HG03103 (cell line): ENCODE measurements around the gene IGSF21.

Experiments
- ATAC-seq: cut with Tn5 transposase; IDR thresholded peaks from one replicate; pipeline ENCODE4 v1.9.1; 2021; ENCODE audit warnings: low read depth; ENCODE audit not compliant: unreplicated experiment

Gene IGSF21

DNA sequence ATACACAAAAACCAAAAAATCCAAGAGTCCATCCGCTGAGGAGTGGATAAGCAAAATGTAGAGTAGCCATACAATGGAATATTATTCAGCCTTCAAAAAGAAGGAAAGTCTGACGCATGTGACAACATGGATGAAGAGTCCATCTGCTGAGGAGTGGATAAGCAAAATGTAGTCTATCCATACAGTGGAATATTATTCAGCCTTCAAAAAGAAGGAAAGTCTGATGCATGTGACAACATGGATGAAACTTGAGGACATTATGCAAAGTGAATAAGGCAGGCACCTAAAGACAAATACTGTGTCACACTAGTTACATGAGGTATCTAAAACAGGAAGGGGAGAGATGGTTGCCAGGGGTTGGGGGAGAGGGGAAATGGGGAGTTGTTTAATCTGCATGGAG is 14.0 kb upstream of the IGSF21 start:
- no peak for ATAC-seq

DNA sequence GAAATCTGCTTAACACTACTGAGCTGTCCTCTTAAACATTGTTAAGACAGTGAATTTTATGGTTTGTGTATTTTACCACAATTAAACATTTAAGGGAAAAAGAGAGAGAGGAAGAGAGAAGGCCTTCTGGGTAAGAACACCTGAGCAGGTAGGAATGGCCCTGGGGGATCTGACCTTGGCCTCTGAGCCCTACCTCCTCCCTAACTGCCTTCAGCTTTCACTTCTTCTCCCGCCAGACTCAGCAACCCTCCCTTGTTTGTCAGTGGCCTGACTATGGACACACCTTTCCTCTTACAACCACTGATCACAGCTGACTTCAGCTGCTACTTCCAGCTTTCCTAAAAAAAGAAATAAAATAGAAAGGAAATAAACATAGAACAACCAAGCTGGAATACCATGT is 13.5 kb upstream of the IGSF21 start:
- ATAC-seq = no peak

DNA sequence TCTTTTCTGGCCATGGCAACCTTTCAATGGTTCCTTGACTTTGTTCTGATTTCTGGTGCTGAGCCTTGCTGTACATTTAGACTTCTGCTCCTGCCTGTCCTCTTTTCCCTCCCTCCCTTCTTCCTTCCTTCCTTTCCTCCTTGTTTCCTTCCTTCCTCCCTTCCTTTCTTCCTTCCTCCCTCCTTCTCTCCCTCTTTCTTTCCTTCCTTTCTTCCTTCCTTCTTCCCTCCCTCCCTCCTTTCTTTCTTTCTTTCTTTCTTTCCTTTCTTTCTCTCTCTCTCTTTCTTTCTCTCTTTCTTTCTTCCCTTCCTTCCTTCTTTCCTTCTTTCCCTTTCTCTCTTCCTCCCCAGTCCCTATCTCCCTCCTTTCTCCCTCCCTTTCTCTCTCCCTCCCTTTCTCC is 10.4 kb upstream of the IGSF21 start:
- no peak for ATAC-seq

DNA sequence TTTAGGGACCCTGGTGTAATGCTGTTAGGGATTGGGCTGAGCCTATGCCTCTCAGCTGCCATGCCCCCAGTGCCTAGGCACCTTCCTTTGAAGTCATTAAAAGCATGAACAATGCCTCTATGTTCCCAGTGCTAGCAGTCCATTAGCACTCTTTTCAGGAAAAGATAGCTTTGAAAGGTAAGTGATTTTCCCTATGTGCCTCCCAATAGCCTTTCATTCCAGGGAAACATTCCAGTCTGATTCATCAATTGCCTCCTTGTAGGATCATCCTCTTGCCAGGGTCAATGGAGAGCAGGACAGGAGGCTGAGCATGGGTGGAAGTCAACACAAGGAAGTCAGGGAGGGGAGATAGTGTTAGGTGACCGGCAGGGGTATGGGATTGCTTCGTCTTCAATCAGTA is 8.6 kb upstream of the IGSF21 start:
- no peak for ATAC-seq

DNA sequence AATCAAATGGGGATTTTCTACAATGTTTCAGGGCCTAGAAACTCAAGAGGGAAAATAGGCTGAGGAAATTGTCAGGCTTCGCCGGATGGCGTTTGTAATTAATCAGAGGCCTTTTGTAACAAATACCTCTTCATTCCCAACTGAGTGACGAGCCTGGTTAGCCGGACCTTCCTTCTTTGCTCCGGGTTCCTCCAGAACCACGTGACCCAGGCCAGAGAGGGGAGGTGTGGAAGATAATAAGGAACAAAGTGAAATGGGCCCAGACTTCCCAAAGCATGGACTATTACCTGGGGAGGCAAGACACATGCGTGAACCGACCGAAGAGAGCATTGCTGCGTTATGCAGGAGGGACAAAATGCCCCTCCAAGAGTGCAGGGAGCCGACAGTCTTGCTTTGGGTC is 7.5 kb upstream of the IGSF21 start:
- ATAC-seq = no peak

DNA sequence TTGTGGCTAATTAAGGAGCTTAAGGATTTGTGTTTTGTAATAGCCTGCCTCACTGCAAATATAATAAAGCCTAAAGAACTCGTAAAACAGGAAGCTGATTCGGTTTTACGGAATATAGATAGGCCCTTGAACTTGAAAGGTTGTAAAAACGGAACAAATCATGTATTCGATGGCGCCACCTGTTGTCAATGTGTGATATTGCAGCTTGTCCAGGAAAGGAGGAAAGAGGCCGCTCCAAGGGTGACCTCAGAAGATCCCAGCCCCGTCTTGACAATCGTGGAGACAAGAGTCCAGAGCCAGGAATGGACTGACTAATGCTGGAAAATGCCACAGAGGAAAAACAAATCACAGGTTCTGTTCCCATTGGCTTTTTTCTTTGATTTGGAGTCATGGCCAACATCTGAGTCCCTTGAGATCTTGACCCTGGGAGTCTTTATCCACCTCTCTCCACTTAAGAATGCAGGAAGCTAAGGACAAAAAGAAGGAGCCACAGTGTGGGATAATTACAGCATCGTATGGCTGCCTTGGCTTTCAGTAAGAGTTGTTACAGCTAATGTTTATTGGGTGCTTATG is 7.0 kb upstream of the IGSF21 start:
- ATAC-seq = no peak

DNA sequence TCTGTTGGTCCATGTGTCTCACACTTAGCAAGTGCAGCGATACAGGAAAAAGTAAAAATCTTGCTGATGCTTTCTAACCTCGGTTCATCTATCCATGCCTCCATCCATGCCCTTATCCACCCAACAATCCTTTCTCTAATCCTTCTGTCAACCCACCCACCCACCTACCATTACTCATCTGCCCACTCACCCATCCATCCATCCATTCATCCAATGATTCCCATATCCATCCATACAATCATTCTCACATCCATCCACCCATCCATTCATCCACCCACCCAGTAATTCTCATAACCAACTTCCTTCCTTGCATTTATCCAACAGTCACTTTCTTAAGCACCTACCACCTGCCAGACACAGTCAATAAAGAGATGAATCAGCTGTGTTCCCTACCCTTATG is 6.1 kb upstream of the IGSF21 start:
- ATAC-seq = no peak

DNA sequence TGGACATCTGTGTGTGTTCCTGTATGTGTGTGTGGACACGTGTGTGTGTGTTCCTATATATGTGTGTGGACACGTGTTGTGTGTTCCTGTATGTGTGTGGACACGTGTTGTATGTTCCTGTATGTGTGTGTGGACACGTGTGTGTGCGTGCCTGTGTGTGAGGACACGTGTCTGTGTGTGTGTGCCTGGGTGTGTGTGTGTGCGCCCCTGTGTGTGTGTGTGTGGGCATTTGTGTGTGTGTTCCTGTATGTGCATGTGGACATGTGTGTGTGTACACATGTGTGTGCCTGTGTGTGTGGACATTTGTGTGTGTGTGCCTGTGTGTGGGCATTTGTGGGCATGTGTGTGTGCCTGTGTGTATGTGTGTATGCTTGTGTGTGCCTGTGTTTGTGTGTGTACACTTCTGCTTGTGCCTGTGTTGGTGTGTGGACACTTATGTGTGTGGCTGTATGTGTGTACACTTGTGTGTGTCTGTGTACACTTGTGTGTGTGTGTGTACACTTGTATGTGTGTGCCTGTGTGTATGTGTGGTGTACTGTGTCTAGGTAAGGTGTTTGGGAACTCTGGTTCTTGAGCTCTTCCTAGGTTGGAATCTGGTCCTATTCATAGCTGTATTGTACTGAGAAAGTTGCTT is 3.7 kb upstream of the IGSF21 start:
- no peak for ATAC-seq

DNA sequence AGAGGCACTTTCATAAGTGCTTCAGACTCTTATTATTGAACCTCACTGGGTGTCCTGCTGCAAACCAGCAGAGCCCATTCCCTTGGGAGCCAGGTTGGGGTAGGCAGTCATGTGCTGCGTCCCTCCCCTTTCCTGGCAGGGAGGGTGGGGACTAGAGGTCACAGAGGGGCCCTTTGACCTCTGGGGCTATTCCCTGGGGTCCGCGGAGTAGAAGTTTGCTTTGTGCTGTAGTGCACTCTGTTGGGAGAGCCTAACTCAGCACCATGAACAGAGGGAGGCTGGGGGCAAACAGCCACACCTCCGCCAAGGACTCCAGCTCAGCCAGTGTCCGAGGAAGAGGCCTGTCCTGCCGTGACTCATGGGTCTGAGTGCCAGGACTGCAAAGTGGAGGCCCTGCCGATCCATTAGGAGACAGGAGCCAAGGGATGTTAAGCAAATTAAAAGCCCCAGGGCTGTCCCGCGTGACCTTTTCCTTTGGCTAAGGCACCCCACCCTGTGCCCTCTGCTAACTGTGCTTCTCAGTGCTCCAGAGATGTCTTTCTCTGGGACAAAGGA is 3.0 kb upstream of the IGSF21 start:
- no peak for ATAC-seq

DNA sequence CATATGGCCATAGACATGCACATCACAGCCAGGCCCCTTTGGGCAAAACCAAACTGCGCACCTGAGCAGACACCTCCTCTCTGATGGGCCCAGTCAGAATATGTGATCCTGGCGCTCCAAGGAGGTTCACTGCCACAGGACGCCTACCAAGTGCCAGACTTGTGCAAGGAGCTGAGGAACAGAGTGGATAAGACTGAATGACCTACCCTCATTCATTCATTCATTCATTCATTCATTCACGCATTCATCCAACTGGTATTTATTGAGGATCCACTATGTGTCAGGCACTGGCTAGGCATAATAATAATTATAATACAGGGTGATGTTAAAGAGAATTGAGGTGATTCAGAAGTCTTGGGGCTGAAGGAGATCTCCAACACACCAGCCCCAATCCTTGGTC is 2.4 kb upstream of the IGSF21 start:
- no peak for ATAC-seq

DNA sequence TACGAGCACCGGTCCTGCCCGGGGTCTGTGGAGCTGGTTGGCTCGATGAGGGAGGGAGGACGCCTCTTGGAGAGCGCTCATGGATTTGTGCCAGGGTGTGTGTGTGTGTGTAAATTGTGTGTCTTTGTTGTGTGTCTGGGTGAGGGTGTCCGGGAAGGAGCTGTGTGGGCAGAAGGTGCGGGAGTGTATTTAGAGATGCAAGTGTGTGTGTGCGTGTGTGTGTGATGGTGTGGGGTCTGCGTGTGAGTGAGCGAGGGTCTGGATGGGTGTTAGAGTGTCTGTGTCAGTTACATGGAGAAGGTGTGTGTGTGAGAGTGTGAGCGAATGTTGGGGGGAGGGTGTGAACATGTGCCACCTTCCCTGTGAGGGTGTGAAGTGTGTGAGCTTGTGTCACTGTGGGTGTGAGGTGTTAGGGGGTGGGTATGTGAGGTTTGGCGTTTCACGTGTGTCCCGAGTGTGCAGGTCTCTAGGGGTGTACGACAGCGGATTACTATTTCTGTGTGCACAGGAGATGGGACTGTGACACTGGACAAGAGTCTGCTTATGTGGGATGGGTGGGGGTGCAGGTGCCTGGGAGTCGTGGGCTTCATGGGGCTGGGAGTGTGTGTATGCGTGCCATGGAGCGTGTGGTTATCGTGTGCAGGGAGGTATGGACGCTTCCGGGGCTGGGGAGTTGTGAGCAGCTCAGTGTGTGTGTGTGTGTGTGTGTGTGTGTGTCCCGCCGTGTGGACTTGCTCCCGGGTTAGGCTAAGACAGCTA is 880 bp downstream of the IGSF21 start:
- ATAC-seq = no peak

DNA sequence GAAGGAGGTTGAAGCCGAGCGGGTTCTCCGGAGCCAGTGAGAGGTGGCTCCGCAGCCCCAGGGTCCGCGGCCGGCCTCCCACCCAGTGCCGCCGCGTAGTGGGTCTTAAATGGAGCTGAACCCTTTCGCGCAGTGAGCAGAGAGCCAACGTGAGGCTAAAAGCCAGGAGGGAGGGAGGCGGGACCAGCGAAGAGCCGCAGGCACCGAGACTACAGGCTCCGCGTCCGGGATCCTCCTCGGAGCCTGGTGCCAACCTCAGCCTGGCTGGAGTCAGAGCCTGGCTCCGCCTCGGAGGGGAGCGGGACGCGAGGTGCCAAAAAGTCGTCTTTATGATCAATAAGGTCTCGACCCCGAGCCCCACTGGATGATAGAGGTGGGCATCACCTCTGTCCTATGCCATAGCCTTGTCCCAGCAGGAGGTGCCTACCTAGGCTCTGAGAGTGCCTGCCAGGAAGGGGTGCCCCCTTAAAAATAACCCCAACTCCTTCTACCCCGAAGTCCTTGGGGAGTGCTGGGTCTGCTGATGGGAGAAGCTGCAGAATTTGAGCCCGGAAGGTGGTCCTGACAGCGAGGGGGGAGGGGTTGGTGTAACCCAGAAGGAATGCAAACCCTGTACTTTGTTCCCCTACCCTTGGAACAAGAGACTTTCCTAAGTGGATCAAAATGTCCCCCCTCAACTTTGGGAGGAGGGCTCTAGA is 1.6 kb downstream of the IGSF21 start:
- no peak for ATAC-seq

DNA sequence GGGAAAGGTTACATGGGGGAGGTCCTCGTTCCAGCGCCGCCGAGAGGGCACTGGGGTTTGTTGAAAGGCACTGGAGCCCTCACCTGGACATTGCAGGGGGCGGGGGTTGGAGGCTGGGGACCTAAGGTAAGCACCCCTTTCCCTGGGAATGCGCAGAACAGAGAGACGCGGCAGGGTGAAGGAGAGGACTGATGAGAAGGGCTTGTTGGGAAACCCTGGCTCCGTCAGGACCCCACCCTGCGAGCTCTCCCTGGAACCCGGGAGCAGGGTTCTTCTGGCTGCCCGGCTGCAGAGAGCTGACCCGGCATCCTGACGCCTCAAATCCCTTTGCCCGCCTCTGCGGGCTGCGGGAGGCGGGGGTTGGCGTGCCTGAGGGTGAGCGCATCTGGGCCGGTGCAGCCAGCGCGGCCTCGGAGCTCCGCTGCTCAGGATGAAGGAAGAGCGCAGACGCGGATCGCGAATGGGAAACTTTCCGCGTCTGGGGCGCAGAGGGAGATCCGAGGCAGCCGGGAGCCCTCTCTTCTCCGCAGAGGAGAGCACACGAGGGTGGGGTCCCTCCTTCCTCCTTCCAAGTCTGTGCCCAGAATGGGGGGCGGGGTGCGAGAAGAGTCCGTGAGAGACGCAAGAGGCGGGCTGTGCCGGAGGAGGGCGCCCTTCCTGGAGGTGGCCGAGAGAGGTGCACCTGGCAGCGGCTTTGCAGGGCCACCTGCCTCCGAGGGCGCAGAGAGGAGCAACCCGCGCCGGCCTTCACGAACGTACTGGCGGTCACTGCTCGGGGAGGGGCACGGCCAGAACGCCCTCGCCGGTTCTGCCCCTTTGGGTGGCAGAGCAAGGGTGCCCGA is 2.4 kb downstream of the IGSF21 start:
- no peak for ATAC-seq

DNA sequence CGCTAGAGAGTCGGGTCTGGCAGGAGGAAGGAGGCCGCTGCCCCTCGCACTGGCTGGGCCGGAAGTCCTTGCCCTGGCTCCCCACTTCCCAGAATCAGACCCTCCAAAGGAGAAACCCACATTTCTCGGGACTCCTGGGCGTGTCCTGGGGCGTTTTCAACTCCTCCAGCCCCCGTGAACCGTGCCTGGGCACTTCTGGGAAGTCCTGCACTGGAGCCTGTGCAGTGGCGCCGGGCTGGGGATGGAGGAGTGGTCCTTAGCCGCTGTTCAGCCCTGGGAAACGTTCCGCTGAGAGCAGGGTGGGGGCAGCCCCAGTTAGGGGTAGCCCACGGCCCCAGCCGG is 3.0 kb downstream of the IGSF21 start:
- no peak for ATAC-seq

DNA sequence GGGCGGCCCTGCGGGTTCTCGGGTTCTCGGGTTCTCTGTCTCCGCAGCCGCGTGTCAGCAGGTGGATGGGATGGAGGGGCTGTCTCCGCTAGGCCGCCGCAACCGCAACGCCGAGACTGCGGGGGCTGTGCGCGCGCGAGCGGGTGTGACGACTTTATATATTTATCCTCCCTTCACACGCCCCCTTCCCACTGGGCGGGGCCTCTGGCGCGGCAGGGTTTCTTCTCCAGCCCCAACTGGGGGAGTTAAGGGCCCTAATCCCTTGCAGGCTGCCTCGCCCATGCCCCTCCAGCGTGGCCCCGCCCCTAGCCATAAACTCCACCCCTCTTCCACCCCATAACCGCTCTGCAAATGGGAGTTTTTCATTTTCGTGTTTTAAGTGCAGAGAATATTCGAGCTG is 3.4 kb downstream of the IGSF21 start:
- no peak for ATAC-seq

DNA sequence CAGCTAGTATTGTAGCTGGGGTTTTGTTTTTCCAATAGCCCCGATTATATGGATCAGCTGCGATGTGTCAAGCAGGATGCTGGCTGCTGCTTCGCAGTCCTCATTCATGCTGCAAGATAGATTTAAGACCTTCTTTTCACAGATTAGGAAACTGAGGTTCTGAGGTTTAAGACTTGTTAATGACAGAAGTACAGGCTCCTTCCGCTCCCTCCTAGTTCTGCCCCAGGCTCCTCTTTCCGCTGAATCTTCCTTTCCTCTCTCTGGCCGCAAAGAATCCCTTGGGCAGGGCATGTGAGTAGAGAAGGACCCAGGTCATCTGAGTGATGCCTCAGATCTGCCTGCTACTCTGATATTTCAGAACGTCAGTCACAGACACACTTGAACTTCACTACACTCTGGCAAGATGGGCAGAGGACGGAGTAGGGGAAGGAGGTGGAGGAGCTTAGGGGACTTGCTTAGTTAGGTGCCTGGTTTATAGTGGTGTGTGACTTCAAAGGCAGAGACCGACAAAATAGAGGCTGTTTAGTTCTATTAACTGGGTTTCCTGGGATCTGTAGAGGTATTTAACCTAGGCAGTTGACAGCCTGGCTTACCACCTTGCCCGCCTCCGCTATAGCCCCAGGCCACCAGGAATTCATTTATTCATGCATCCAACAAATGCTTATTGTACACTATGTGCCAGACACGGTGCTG is 4.2 kb downstream of the IGSF21 start:
- no peak for ATAC-seq

DNA sequence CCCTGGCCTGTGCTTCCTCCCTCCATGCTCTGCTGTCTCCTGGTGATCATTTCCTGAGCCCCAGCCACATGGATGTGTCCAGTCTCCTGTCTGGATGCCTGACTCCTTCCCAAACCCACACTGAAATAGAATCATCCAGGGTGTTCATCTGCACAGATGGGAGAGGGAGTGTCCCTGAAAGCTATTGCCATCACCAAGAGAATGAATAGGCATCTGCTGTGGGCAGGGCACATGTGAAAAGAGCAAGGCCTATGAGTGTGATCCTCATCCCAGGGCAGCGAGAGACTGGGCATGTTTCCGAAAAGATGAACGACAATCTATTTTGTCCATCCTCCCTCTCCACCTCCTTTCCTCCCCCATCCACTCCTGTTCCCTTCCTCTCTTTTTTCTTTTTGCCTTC is 5.0 kb downstream of the IGSF21 start:
- no peak for ATAC-seq

DNA sequence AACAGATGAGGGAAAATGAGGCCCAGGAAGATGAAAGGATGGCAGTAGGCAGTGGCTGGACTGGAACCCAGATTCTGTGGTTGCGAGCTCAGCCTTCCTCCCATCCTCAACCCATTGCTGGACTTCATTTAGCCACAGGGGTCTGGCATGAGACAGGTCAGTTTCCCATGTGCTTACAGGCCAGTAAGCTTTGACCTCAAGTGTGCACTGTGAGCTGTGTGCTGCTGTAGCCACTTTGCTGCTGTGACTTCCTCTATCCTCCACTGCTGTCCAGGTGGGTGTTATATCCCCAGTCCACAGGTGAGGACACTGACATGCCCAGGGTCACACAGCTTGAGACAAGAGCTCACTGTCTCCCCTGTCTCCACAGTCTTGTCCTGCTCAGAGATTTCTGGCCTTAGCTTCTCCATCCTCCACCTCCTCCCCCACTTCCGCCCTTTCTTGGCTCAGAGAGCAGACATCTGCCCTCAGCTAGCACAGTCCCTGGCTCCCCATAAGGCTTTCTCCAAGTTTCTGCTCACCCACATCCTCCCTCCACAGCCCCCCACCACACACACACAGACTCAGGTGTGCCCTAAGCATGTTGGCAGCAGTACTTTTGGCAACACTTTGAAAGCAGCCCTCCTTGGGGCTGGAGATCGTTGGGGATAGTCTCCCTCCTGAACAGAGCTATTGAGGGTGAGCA is 7.3 kb downstream of the IGSF21 start:
- no peak for ATAC-seq

DNA sequence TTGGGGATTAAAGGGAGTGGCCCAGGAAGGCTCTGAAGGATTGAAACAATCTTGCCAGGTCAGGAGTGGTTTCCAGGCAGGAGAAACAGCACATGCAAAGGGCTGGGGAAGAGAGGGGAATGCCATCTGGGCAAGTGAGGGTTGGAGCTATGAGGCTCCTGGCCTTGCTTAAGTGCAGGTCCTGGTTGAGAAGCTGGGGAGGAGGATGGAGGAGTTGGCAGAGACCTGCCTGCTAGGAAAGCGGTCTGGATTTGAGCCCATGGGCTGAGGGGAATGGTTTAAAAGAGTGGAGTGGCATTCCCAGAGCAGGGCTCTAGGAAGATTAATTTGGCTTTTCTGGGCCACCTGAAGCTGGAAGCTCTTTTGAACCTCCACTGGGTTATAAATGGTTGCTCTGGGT is 9.2 kb downstream of the IGSF21 start:
- no peak for ATAC-seq
